HEK293T (cell line): ENCODE data around the gene PPFIBP2.

Experiments
- CTCF ChIA-PET: fragments of 350-600 bp; formaldehyde crosslinking; extraction: SDS; loops from one replicate; lab custom pipeline; 2021; ENCODE audit warnings: antibody characterized with exemption, inconsistent platforms; lab: Yijun Ruan, JAX
- POLR2A ChIA-PET: fragments of 350-600 bp; formaldehyde crosslinking; extraction: SDS; loops from one replicate; lab custom pipeline; 2020; ENCODE audit warnings: antibody characterized with exemption, inconsistent platforms; lab: Yijun Ruan, JAX
- DNase-seq: peaks from one replicate; pipeline ENCODE4 v3.0.0; 2012; ENCODE audit warnings: mixed read lengths; ENCODE audit errors: extremely low spot score
- ARNT ChIP-seq: fragments of 450-650 bp; IDR thresholded peaks from 2 replicates; pipeline ENCODE4 v1.6.1; 2017; ENCODE audit warnings: mild to moderate bottlenecking
- BHLHE40 ChIP-seq: fragments of 450-650 bp; IDR thresholded peaks from 2 replicates; pipeline ENCODE4 v1.6.1; 2016; ENCODE audit warnings: mild to moderate bottlenecking, moderate library complexity, borderline replicate concordance
- CTBP1 ChIP-seq: fragments of 450-650 bp; IDR thresholded peaks from 2 replicates; pipeline ENCODE4 v1.6.1; 2016; ENCODE audit warnings: borderline replicate concordance
- ELF4 ChIP-seq: fragments of 450-650 bp; IDR thresholded peaks from 2 replicates; pipeline ENCODE4 v1.6.1; 2017; ENCODE audit warnings: antibody characterized with exemption
- FOXA1 ChIP-seq: fragments of 450-650 bp; IDR thresholded peaks from 2 replicates; pipeline ENCODE4 v1.6.1; 2016; ENCODE audit warnings: mild to moderate bottlenecking
- FOXK2 ChIP-seq: fragments of 450-650 bp; IDR thresholded peaks from 2 replicates; pipeline ENCODE4 v1.6.1; 2016; ENCODE audit warnings: mild to moderate bottlenecking
- FOXM1 ChIP-seq: fragments of 450-650 bp; IDR thresholded peaks from 2 replicates; pipeline ENCODE4 v1.6.1; 2017; ENCODE audit warnings: mild to moderate bottlenecking, borderline replicate concordance
- HDGF ChIP-seq: fragments of 450-650 bp; IDR thresholded peaks from 2 replicates; pipeline ENCODE4 v1.6.1; 2017; ENCODE audit warnings: antibody characterized with exemption, borderline replicate concordance
- L3MBTL2 ChIP-seq: fragments of 450-650 bp; conservative IDR thresholded peaks from 2 replicates; pipeline ENCODE4 v1.6.1; 2016; ENCODE audit warnings: mild to moderate bottlenecking
- LEF1 ChIP-seq: fragments of 450-650 bp; IDR thresholded peaks from 2 replicates; pipeline ENCODE4 v1.6.1; 2017; ENCODE audit warnings: mild to moderate bottlenecking, borderline replicate concordance
- NFRKB ChIP-seq: fragments of 450-650 bp; IDR thresholded peaks from 2 replicates; pipeline ENCODE4 v1.6.1; 2016; ENCODE audit warnings: mild to moderate bottlenecking, moderate library complexity
- PKNOX1 ChIP-seq: fragments of 450-650 bp; IDR thresholded peaks from 2 replicates; pipeline ENCODE4 v1.6.1; 2016
- SP1 ChIP-seq: fragments of 450-650 bp; IDR thresholded peaks from 2 replicates; pipeline ENCODE4 v1.6.1; 2017
- SUZ12 ChIP-seq: fragments of 450-650 bp; IDR thresholded peaks from 2 replicates; pipeline ENCODE4 v1.6.1; 2016; ENCODE audit warnings: mild to moderate bottlenecking
- TARDBP ChIP-seq: fragments of 450-650 bp; IDR thresholded peaks from 2 replicates; pipeline ENCODE4 v1.6.1; 2016
- ZNF384 ChIP-seq: fragments of 450-650 bp; IDR thresholded peaks from 2 replicates; pipeline ENCODE4 v1.6.1; 2016

The PPFIBP2 gene

GRCh38 chr11:7612661-7613393, 99.0 kb downstream of the PPFIBP2 start:
- no peak for DNase-seq
- CTCF ChIA-PET = no interaction called here
- POLR2A ChIA-PET = no interaction called here
- TF ChIP-seq SP1 = no peak
- no peak for TF ChIP-seq LEF1
- TF ChIP-seq L3MBTL2 = no peak
- TF ChIP-seq FOXA1 = no peak
- TF ChIP-seq TARDBP = no peak
- TF ChIP-seq NFRKB = no peak
- no peak for TF ChIP-seq ELF4
- TF ChIP-seq HDGF = no peak
- no peak for TF ChIP-seq ARNT
- TF ChIP-seq PKNOX1 = no peak
- no peak for TF ChIP-seq CTBP1
- no peak for TF ChIP-seq FOXM1
- TF ChIP-seq SUZ12 = no peak

GRCh38 chr11:7613394-7613720, 99.6 kb downstream of the PPFIBP2 start:
- no peak for DNase-seq
- TF ChIP-seq ELF4 (no peak), LEF1 (no peak), ARNT (no peak), L3MBTL2 (no peak), NFRKB (no peak), SUZ12 (no peak), ZNF384 (no peak), SP1 (no peak), FOXK2 (no peak), FOXA1 (no peak), TARDBP (no peak), PKNOX1 (no peak), FOXM1 (no peak)
- CTCF ChIA-PET = no interaction called here
- POLR2A ChIA-PET = no interaction called here

GRCh38 chr11:7614656-7615055, 100.9 kb downstream of the PPFIBP2 start:
- TF ChIP-seq HDGF (no peak), LEF1 (no peak), BHLHE40 (no peak), NFRKB (no peak), ARNT (no peak), TARDBP (no peak), L3MBTL2 (no peak), PKNOX1 (no peak), CTBP1 (no peak)
- POLR2A ChIA-PET = no interaction called here
- no peak for DNase-seq
- CTCF ChIA-PET = no interaction called here

- DNase-seq = no peak
- TF ChIP-seq SUZ12 = no peak
- CTCF ChIA-PET = no interaction called here
- POLR2A ChIA-PET = no interaction called here
Measured at GRCh38 chr11:7617032-7617431, 103.2 kb downstream of the PPFIBP2 start.

GRCh38 chr11:7619322-7619721, 105.5 kb downstream of the PPFIBP2 start:
- ChIA-PET POLR2A (no interaction called here), CTCF (no interaction called here)
- DNase-seq = no peak
- TF ChIP-seq LEF1 (no peak), ARNT (no peak), BHLHE40 (no peak), FOXM1 (no peak), ZNF384 (no peak), SUZ12 (no peak), TARDBP (no peak), CTBP1 (no peak), SP1 (no peak), ELF4 (no peak), L3MBTL2 (no peak), NFRKB (no peak), FOXK2 (no peak), PKNOX1 (no peak), HDGF (no peak), FOXA1 (no peak)

- ChIA-PET POLR2A (no interaction called here), CTCF (no interaction called here)
- no peak for TF ChIP-seq HDGF
- no peak for TF ChIP-seq ELF4
- TF ChIP-seq FOXK2 = no peak
- TF ChIP-seq FOXM1 = no peak
- no peak for TF ChIP-seq FOXA1
- no peak for TF ChIP-seq L3MBTL2
- TF ChIP-seq LEF1 = no peak
- TF ChIP-seq ARNT = no peak
- TF ChIP-seq BHLHE40 = no peak
- no peak for TF ChIP-seq SUZ12
- no peak for TF ChIP-seq CTBP1
- TF ChIP-seq SP1 = no peak
- no peak for TF ChIP-seq PKNOX1
- DNase-seq = no peak
Measured at GRCh38 chr11:7621090-7621489, 107.3 kb downstream of the PPFIBP2 start.
